H1 (cell line): ENCODE results near the gene TCFL5. TPM values are rescaled to one million over a fixed set of nuclear protein-coding genes. Genes with fewer than 3 reads are reported as not detected.

Experiments
- CTCF ChIA-PET: fragments of 300-600 bp; sonication (Branson Sonifier 250); formaldehyde crosslinking; loops from one replicate; lab custom pipeline; 2021; ENCODE audit not compliant: partially characterized antibody; lab: Charles Lee
- POLR2A ChIA-PET: fragments of 300-600 bp; sonication (Branson Sonifier 250); formaldehyde crosslinking; loops from one replicate; lab custom pipeline; 2021; ENCODE audit warnings: inconsistent platforms; ENCODE audit not compliant: partially characterized antibody; lab: Charles Lee
- DNase-seq, 2 experiments: peaks; one replicate each; pipeline versions ENCODE4 v3.0.0 to v3.0.0-alpha.2; 2010 to 2022; ENCODE audit warnings: low spot score in 2 of 2, low read depth in 1 of 2, mixed read lengths in 1 of 2
- FAIRE-seq: peaks from 2 replicates; lab custom pipeline; 2011; peaks lifted over from hg19 to GRCh38; lab: Jason Lieb, UNC
- H2AFZ ChIP-seq: 2 replicates; pipeline ENCODE4 v1.8.1; 2012; ENCODE audit warnings: low read length, inconsistent platforms
- H2AK5ac ChIP-seq: 2 replicates; pipeline ENCODE4 v1.6.1; 2013; ENCODE audit warnings: low read depth, low read length
- H2BK120ac ChIP-seq: replicated peaks from 2 replicates; pipeline ENCODE3; 2013; ENCODE audit warnings: low read depth, low read length, inconsistent platforms
- H2BK12ac ChIP-seq: 2 replicates; pipeline ENCODE4 v1.6.1; 2013; ENCODE audit warnings: low read depth, low read length
- H2BK15ac ChIP-seq: 2 replicates; pipeline ENCODE4 v1.6.1; 2013; ENCODE audit warnings: low read length
- H2BK20ac ChIP-seq: 2 replicates; pipeline ENCODE4 v1.6.1; 2013; ENCODE audit warnings: low read length
- H2BK5ac ChIP-seq: 2 replicates; pipeline ENCODE4 v1.6.1; 2013; ENCODE audit warnings: low read depth, low read length
- H3K14ac ChIP-seq: 2 replicates; pipeline ENCODE4 v1.6.1; 2013; ENCODE audit warnings: inconsistent platforms; ENCODE audit not compliant: insufficient read length
- H3K18ac ChIP-seq: 2 replicates; pipeline ENCODE4 v1.6.1; 2013; ENCODE audit warnings: low read length; ENCODE audit errors: extremely low read depth
- H3K23ac ChIP-seq: 2 replicates; pipeline ENCODE4 v1.6.1; 2013; ENCODE audit warnings: inconsistent platforms; ENCODE audit not compliant: insufficient read length
- H3K23me2 ChIP-seq: 2 replicates; pipeline ENCODE4 v1.6.1; 2013; ENCODE audit warnings: low read depth, low read length
- H3K27ac ChIP-seq: 2 replicates; pipeline ENCODE4 v1.6.1; 2011; ENCODE audit warnings: low read depth, low read length, inconsistent platforms
- H3K27me3 ChIP-seq, 4 experiments: replicated peaks in 1 of 4; 1 replicate in 1 of 4; 2 replicates in 3 of 4; pipeline versions ENCODE4 v1.6.1 to v1.8.1; 2011 to 2013; ENCODE audit warnings: low read length in 3 of 4, mild to moderate bottlenecking in 3 of 4, inconsistent platforms in 2 of 4, mixed read lengths in 2 of 4, moderate library complexity in 1 of 4; ENCODE audit not compliant: control insufficient read depth in 3 of 4, insufficient read depth in 3 of 4; ENCODE audit errors: extremely low read depth in 1 of 4
- H3K36me3 ChIP-seq, 4 experiments: 2 replicates each; pipeline versions ENCODE4 v1.6.1 to v1.8.1; 2011 to 2013; ENCODE audit warnings: mild to moderate bottlenecking in 4 of 4, low read length in 3 of 4, moderate library complexity in 2 of 4, control low read depth in 1 of 4, inconsistent platforms in 1 of 4; ENCODE audit not compliant: insufficient read depth in 4 of 4, control insufficient read depth in 2 of 4
- H3K4ac ChIP-seq: replicated peaks from 2 replicates; pipeline ENCODE3; 2013; ENCODE audit warnings: low read length, low read depth, mixed read lengths, inconsistent platforms; ENCODE audit not compliant: insufficient read length
- H3K4me1 ChIP-seq, 4 experiments: replicated peaks in 1 of 4; 1 replicate in 1 of 4; 2 replicates in 3 of 4; pipeline versions ENCODE4 v1.6.1 to v1.8.1; 2011 to 2013; ENCODE audit warnings: low read length in 3 of 4, inconsistent platforms in 2 of 4, mixed read lengths in 1 of 4; ENCODE audit not compliant: insufficient read depth in 4 of 4, control insufficient read depth in 3 of 4
- H3K4me2 ChIP-seq, 2 experiments: 2 replicates each; pipeline versions ENCODE4 v1.6.1 to v1.8.1; 2011 to 2013; ENCODE audit warnings: low read depth in 2 of 2, low read length in 2 of 2, control low read depth in 1 of 2, inconsistent platforms in 1 of 2, mild to moderate bottlenecking in 1 of 2; ENCODE audit not compliant: insufficient read depth in 1 of 2
- H3K4me3 ChIP-seq, 4 experiments: fragments of 200-600, 300-600 bp in 1 of 4; sonication (generic), shearing (Covaris generic), sonication (Bioruptor Twin) in 1 of 4; 2 replicates each; pipeline versions ENCODE4 v1.5.1 to v1.8.1; 2011 to 2016; ENCODE audit warnings: low read length in 4 of 4, low read depth in 3 of 4, control low read depth in 2 of 4, inconsistent platforms in 2 of 4, mild to moderate bottlenecking in 2 of 4, mixed read lengths in 1 of 4, moderate library complexity in 1 of 4; ENCODE audit not compliant: insufficient read depth in 2 of 4; ENCODE audit errors: extremely low read depth in 1 of 4
- H3K56ac ChIP-seq: replicated peaks from 2 replicates; pipeline ENCODE3; 2013; ENCODE audit warnings: low read depth, mild to moderate bottlenecking, mixed read lengths, low read length, inconsistent platforms; ENCODE audit not compliant: insufficient read length
- H3K79me1 ChIP-seq: 2 replicates; pipeline ENCODE4 v1.6.1; 2013; ENCODE audit warnings: low read depth, low read length, control low read depth
- H3K79me2 ChIP-seq, 2 experiments: 2 replicates each; pipeline versions ENCODE4 v1.6.1 to v1.8.1; 2012 to 2013; ENCODE audit warnings: low read length in 2 of 2, mild to moderate bottlenecking in 2 of 2, inconsistent platforms in 1 of 2; ENCODE audit not compliant: insufficient read depth in 2 of 2, control insufficient read depth in 1 of 2
- H3K9ac ChIP-seq, 4 experiments: replicated peaks in 1 of 4; 1 replicate in 1 of 4; 2 replicates in 3 of 4; pipeline versions ENCODE4 v1.6.1 to v1.8.1; 2011 to 2013; ENCODE audit warnings: low read depth in 3 of 4, low read length in 3 of 4, control low read depth in 2 of 4, mild to moderate bottlenecking in 2 of 4, moderate library complexity in 2 of 4, inconsistent platforms in 1 of 4; ENCODE audit errors: extremely low read depth in 1 of 4
- H3K9me3 ChIP-seq, 2 experiments: 2 replicates each; pipeline versions ENCODE4 v1.6.1 to v1.8.1; 2012 to 2013; ENCODE audit warnings: mild to moderate bottlenecking in 2 of 2, moderate library complexity in 2 of 2, control low read depth in 1 of 2, inconsistent platforms in 1 of 2, low read depth in 1 of 2, low read length in 1 of 2, mixed read lengths in 1 of 2; ENCODE audit not compliant: insufficient read depth in 2 of 2
- H4K20me1 ChIP-seq, 2 experiments: replicated peaks in 1 of 2; 2 replicates each; pipeline versions ENCODE3 to v1.8.1; 2011 to 2013; ENCODE audit warnings: inconsistent platforms in 2 of 2, low read length in 2 of 2, mild to moderate bottlenecking in 1 of 2; ENCODE audit not compliant: insufficient read depth in 2 of 2, control insufficient read depth in 1 of 2
- H4K5ac ChIP-seq: 2 replicates; pipeline ENCODE4 v1.6.1; 2013; ENCODE audit warnings: low read length, low read depth, mixed read lengths, inconsistent platforms; ENCODE audit not compliant: insufficient read length
- H4K8ac ChIP-seq: 2 replicates; pipeline ENCODE4 v1.8.0; 2013; ENCODE audit warnings: mild to moderate bottlenecking, moderate library complexity, low read length, inconsistent platforms; ENCODE audit not compliant: insufficient read depth; ENCODE audit errors: extremely low read depth
- H4K91ac ChIP-seq: replicated peaks from 2 replicates; pipeline ENCODE3; 2013; ENCODE audit warnings: low read length, mixed read lengths, inconsistent platforms; ENCODE audit not compliant: insufficient read length
- CBX5 ChIP-seq: fragments of 300-800, 300-1000 bp; sonication (generic); IDR thresholded peaks from 2 replicates; pipeline ENCODE4 v1.7.1; 2016; ENCODE audit warnings: antibody characterized with exemption, low read length, low read depth
- E2F6 ChIP-seq: IDR thresholded peaks from 2 replicates; pipeline ENCODE4 v1.6.1; 2012; ENCODE audit warnings: inconsistent platforms
- KDM4A ChIP-seq: IDR thresholded peaks from one replicate; pipeline ENCODE4 v1.7.1; 2012; ENCODE audit warnings: low read depth, mild to moderate bottlenecking, moderate library complexity, low read length, inconsistent platforms; ENCODE audit not compliant: severe bottlenecking
- MAFK ChIP-seq: IDR thresholded peaks from 2 replicates; pipeline ENCODE4 v1.6.1; 2012; ENCODE audit warnings: low read depth, mild to moderate bottlenecking, improper control_type of control experiment, low read length
- RAD21 ChIP-seq, 2 experiments: IDR thresholded peaks in 1 of 2; conservative IDR thresholded peaks in 1 of 2; 2 replicates each; pipeline ENCODE4 v1.6.1; 2011; ENCODE audit warnings: low read depth in 2 of 2, low read length in 2 of 2, improper control_type of control experiment in 1 of 2, inconsistent platforms in 1 of 2, mild to moderate bottlenecking in 1 of 2, moderate library complexity in 1 of 2
- SP1 ChIP-seq: IDR thresholded peaks from 2 replicates; pipeline ENCODE4 v1.6.1; 2011; ENCODE audit warnings: low read depth, low read length
- TBP ChIP-seq: IDR thresholded peaks from 2 replicates; pipeline ENCODE4 v1.6.1; 2011; ENCODE audit warnings: low read depth, low read length, improper control_type of control experiment
- WGBS, 2 experiments: shearing (Covaris generic) in 1 of 2; methylation state at CpG; one replicate each; pipeline versions ENCODE4 v1.1.6 to v1.1.7; 2013 to 2015; ENCODE audit warnings: low lambda C conversion rate in 2 of 2, mixed read lengths in 2 of 2, inconsistent platforms in 1 of 2, low coverage in 1 of 2, missing lambda C conversion rate in 1 of 2; ENCODE audit not compliant: insufficient replicate concordance in 2 of 2, insufficient coverage in 1 of 2, insufficient read length in 1 of 2; ENCODE audit errors: extremely low coverage in 1 of 2, missing lambda C conversion rate in 1 of 2; 5-methylcytosine and 5-hydroxymethylcytosine counted together
- polyA plus RNA-seq, 7 experiments: library from polyadenylated mRNA; depleted of rRNA in 3 of 7; stranded (reverse) in 5 of 7; unstranded in 2 of 7; fragments of >200 nt in 5 of 7; fragments of 200-250 nt in 2 of 7; gene quantifications; 1 replicate in 5 of 7; 2 replicates in 1 of 7; 4 replicates in 1 of 7; pipeline versions ENCODE4 v1.2.1 to v1.2.3, GENCODE V29; 2011 to 2013; ENCODE audit warnings: missing spikeins in 2 of 7, mixed read lengths in 2 of 7
- total RNA-seq: library from RNA; stranded (reverse); fragmentation: NEBNext Ultra II Directional; extraction: Animal tissue kit (Norgen Biotek cat#: 25700); gene quantifications from 2 replicates; pipeline ENCODE4 v1.2.1, GENCODE V29; 2021
- TF ChIP-seq, protein P1 (sequence below): IDR thresholded peaks from 2 replicates; pipeline ENCODE4 v1.6.1; 2011; ENCODE audit warnings: low read length, improper control_type of control experiment

Gene TCFL5
- total and polyA plus RNA-seq, 2 of the 8 experiments (the other 6 are each of a cell fraction or from before 2014, with no cell fraction given), result 6.2 to 15.0 TPM

- no peak overlapping the region; the same call in 1 of the 2 replicates for H2BK20ac ChIP-seq
- CTCF ChIA-PET, result interaction anchor here (0.6 to 6.4 kb wide), 68 partner anchors 8 to 379 kb away, joined by 3 to 65 read pairs (median 6); partner anchors contain the start of genes NTSR1 and OGFR
- POLR2A ChIA-PET, result interaction anchor here (0.7 to 2.1 kb wide), 7 partner anchors 9 to 148 kb away, joined by 3 to 5 read pairs (median 3); no protein-coding TSS in a partner anchor
- H2BK5ac ChIP-seq, result no peak overlapping the region; the same call in 1 of the 2 replicates
- H2BK12ac ChIP-seq, result 0 out of 2 replicates have a peak overlapping the region, but pooled peaks have one; percentile 28
- DNase-seq, result peak; percentile 71 to 90
- H2BK120ac ChIP-seq, result no peak overlapping the region
- peak overlapping the region in 1 of 4 experiments; percentile 53; a peak in 4 of 8 replicates for H3K4me3 ChIP-seq
- no peaks in the 10 kb centered on the region for H3K79me2 ChIP-seq
- no peak overlapping the region for H4K91ac ChIP-seq
- H3K9ac ChIP-seq, result no peak overlapping the region
- H3K14ac ChIP-seq, result no peak overlapping the region
- H3K79me1 ChIP-seq, result no peaks in the 10 kb centered on the region
- no peaks in the 10 kb centered on the region for H4K20me1 ChIP-seq
- H3K36me3 ChIP-seq, result no peaks in the 10 kb centered on the region
- no peaks in the 10 kb centered on the region for H3K9me3 ChIP-seq
- no peak overlapping the region for H3K23ac ChIP-seq
- 33% methylated on average over 23 of the region's 23 CpGs; no CpG with 5 or more reads in 1 of the 2 experiments for WGBS, 2 experiments
- H4K5ac ChIP-seq, result no peak overlapping the region
- peak overlapping the region; percentile 19; the same call in 1 of the 2 replicates for H2BK15ac ChIP-seq
- H3K27me3 ChIP-seq, result peaks cover 0 to 18% (median 11%) of the 10 kb centered on the region in 4 experiments; a peak in 5 of 7 replicates
- H3K4me1 ChIP-seq, result peaks cover 0 to 8% (median 5%) of the 10 kb centered on the region in 4 experiments; a peak in 4 of 7 replicates
- 0 out of 2 replicates have a peak overlapping the region, but pooled peaks have one; percentile 67 for H2AFZ ChIP-seq
- H3K27ac ChIP-seq, result no peak overlapping the region
- no peak overlapping the region for H4K8ac ChIP-seq
- H3K23me2 ChIP-seq, result peaks cover 5% of the 10 kb centered on the region; the same call in 1 of the 2 replicates
- no peak overlapping the region for H3K4ac ChIP-seq
- peak overlapping the region in 1 of 2 experiments; percentile 61; a peak in 3 of 4 replicates for H3K4me2 ChIP-seq
- no peak overlapping the region; the same call in 1 of the 2 replicates for H3K18ac ChIP-seq
- H3K56ac ChIP-seq, result no peak overlapping the region
- H2AK5ac ChIP-seq, result peak overlapping the region; percentile 33; the same call in 1 of the 2 replicates
- peak; percentile 75 for FAIRE-seq
- peak; percentile 52 for TF ChIP-seq KDM4A
- peak; percentile 63; the same call in 1 of the 2 replicates for TF ChIP-seq TBP
- TF ChIP-seq E2F6, result peak; percentile 85
- TF ChIP-seq, protein P1, sequence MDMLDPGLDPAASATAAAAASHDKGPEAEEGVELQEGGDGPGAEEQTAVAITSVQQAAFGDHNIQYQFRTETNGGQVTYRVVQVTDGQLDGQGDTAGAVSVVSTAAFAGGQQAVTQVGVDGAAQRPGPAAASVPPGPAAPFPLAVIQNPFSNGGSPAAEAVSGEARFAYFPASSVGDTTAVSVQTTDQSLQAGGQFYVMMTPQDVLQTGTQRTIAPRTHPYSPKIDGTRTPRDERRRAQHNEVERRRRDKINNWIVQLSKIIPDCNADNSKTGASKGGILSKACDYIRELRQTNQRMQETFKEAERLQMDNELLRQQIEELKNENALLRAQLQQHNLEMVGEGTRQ, result no peak
- TF ChIP-seq MAFK, result no peak
- no peak for TF ChIP-seq CBX5
- 0 out of 2 replicates have a peak, but pooled peaks have one; percentile 46 for TF ChIP-seq SP1
- TF ChIP-seq RAD21 (IDR thresholded peaks at IDR 0.05 in 1 of 2, conservative IDR thresholded peaks at IDR 0.05 in 1 of 2; ENCODE audit: low read depth in 2 of 2, low read length in 2 of 2), result peak; percentile 97 to 99
Measured at GRCh38 chr20:62791301-62792181, 70.1 kb downstream of the TCFL5 start.
